HEK293 (cell line): ENCODE results near the gene PDE4D.

Experiments
- CTCF ChIA-PET: fragments of 350-600 bp; formaldehyde crosslinking; extraction: SDS; loops from one replicate; lab custom pipeline; 2021; ENCODE audit warnings: antibody characterized with exemption; lab: Yijun Ruan, JAX
- POLR2A ChIA-PET: fragments of 300-600 bp; formaldehyde crosslinking; extraction: SDS; loops from one replicate; lab custom pipeline; 2020; ENCODE audit warnings: antibody characterized with exemption, inconsistent platforms; lab: Yijun Ruan, JAX
- H3K27ac ChIP-seq: fragments of 200-500 bp; sonication (Bioruptor generic); 2 replicates; pipeline ENCODE4 v1.5.1; 2014; ENCODE audit warnings: low read depth, low read length, control low read depth, inconsistent platforms; ENCODE audit errors: extremely low read depth
- H3K36me3 ChIP-seq, 2 experiments: fragments of 200-500 bp in 1 of 2; sonication (Bioruptor generic) in 1 of 2; 1 replicate in 1 of 2; 2 replicates in 1 of 2; pipeline ENCODE4 v1.5.1; 2014 to 2017; ENCODE audit warnings: inconsistent platforms in 2 of 2, low read length in 2 of 2; ENCODE audit not compliant: control insufficient read depth in 2 of 2, insufficient read depth in 1 of 2
- H3K4me1 ChIP-seq: fragments of 200-500 bp; sonication (Bioruptor generic); 2 replicates; pipeline ENCODE4 v1.5.1; 2014; ENCODE audit warnings: mild to moderate bottlenecking, low read length, inconsistent platforms; ENCODE audit not compliant: control insufficient read depth, insufficient read depth
- H3K4me3 ChIP-seq: 2 replicates; pipeline ENCODE4 v1.5.1; 2011; ENCODE audit warnings: low read depth, mild to moderate bottlenecking, control low read depth, low read length, moderate library complexity
- H3K9me3 ChIP-seq: fragments of 200-500 bp; sonication (Bioruptor generic); 2 replicates; pipeline ENCODE4 v1.5.1; 2014; ENCODE audit warnings: low read depth, low read length, inconsistent platforms; ENCODE audit not compliant: control insufficient read depth, insufficient read depth
- FEZF1 ChIP-seq: fragments of 450-650 bp; formaldehyde crosslinking; IDR thresholded peaks from 2 replicates; pipeline ENCODE4 v1.5.1; 2016; ENCODE audit warnings: missing biosample characterization, missing genetic modification characterization
- HOXC10 ChIP-seq: sonication (generic); formaldehyde crosslinking; IDR thresholded peaks from 2 replicates; pipeline ENCODE4 v1.8.1; 2023; ENCODE audit warnings: mild to moderate bottlenecking, missing genetic modification reagents
- HOXD13 ChIP-seq: sonication (generic); formaldehyde crosslinking; IDR thresholded peaks from 2 replicates; pipeline ENCODE4 v1.8.0; 2022; ENCODE audit warnings: missing genetic modification reagents, borderline replicate concordance
- KLF10 ChIP-seq: fragments of 450-650 bp; IDR thresholded peaks from 2 replicates; pipeline ENCODE4 v1.5.1; 2018; ENCODE audit warnings: missing biosample characterization, mild to moderate bottlenecking, missing genetic modification characterization
- PBX3 ChIP-seq: sonication (generic); formaldehyde crosslinking; IDR thresholded peaks from 2 replicates; pipeline ENCODE4 v1.8.1; 2022; ENCODE audit warnings: mild to moderate bottlenecking, moderate library complexity, missing genetic modification reagents
- SALL2 ChIP-seq: fragments of 450-650 bp; formaldehyde crosslinking; IDR thresholded peaks from 2 replicates; pipeline ENCODE4 v1.5.0; 2017; ENCODE audit warnings: missing biosample characterization, mild to moderate bottlenecking, missing genetic modification characterization, borderline replicate concordance
- TRIM28 ChIP-seq: IDR thresholded peaks from 2 replicates; pipeline ENCODE4 v1.6.1; 2011; ENCODE audit warnings: low read length, control low read depth, borderline replicate concordance
- ZBTB17 ChIP-seq: fragments of 450-650 bp; formaldehyde crosslinking; IDR thresholded peaks from 2 replicates; pipeline ENCODE4 v1.5.1; 2016; ENCODE audit warnings: missing biosample characterization, missing genetic modification characterization
- ZBTB49 ChIP-seq: fragments of 450-650 bp; formaldehyde crosslinking; IDR thresholded peaks from 2 replicates; pipeline ENCODE4 v1.5.1; 2016; ENCODE audit warnings: missing biosample characterization, missing genetic modification characterization, low read depth
- ZBTB6 ChIP-seq: fragments of 450-650 bp; formaldehyde crosslinking; IDR thresholded peaks from 2 replicates; pipeline ENCODE4 v1.5.1; 2017; ENCODE audit warnings: missing biosample characterization, missing genetic modification characterization
- ZEB2 ChIP-seq: fragments of 450-650 bp; formaldehyde crosslinking; IDR thresholded peaks from 2 replicates; pipeline ENCODE4 v1.5.1; 2016; ENCODE audit warnings: missing biosample characterization, missing genetic modification characterization
- ZNF132 ChIP-seq: fragments of 450-650 bp; formaldehyde crosslinking; IDR thresholded peaks from 2 replicates; pipeline ENCODE4 v1.5.1; 2017; ENCODE audit warnings: missing biosample characterization, missing genetic modification characterization, borderline replicate concordance
- ZNF138 ChIP-seq: fragments of 450-650 bp; formaldehyde crosslinking; IDR thresholded peaks from 2 replicates; pipeline ENCODE4 v1.5.1; 2016; ENCODE audit warnings: missing biosample characterization, missing genetic modification characterization, borderline replicate concordance
- ZNF214 ChIP-seq: fragments of 450-650 bp; formaldehyde crosslinking; IDR thresholded peaks from 2 replicates; pipeline ENCODE4 v1.5.1; 2017; ENCODE audit warnings: missing biosample characterization, mild to moderate bottlenecking, missing genetic modification characterization, borderline replicate concordance
- ZNF391 ChIP-seq: fragments of 450-650 bp; formaldehyde crosslinking; IDR thresholded peaks from 2 replicates; pipeline ENCODE4 v1.5.1; 2016; ENCODE audit warnings: low read depth, missing biosample characterization, missing genetic modification characterization, borderline replicate concordance
- ZNF501 ChIP-seq: fragments of 450-650 bp; formaldehyde crosslinking; IDR thresholded peaks from 2 replicates; pipeline ENCODE4 v1.5.1; 2016; ENCODE audit warnings: missing biosample characterization, missing genetic modification characterization
- ZNF580 ChIP-seq: fragments of 450-650 bp; formaldehyde crosslinking; IDR thresholded peaks from 2 replicates; pipeline ENCODE4 v1.5.1; 2016; ENCODE audit warnings: missing biosample characterization, missing genetic modification characterization
- ZNF621 ChIP-seq: fragments of 450-650 bp; formaldehyde crosslinking; IDR thresholded peaks from 2 replicates; pipeline ENCODE4 v1.5.1; 2017; ENCODE audit warnings: missing biosample characterization, missing genetic modification characterization
- ZNF660 ChIP-seq: fragments of 450-650 bp; IDR thresholded peaks from 2 replicates; pipeline ENCODE4 v1.5.1; 2018; ENCODE audit warnings: missing biosample characterization, mild to moderate bottlenecking, missing genetic modification characterization
- ZNF664 ChIP-seq: fragments of 450-650 bp; formaldehyde crosslinking; IDR thresholded peaks from 2 replicates; pipeline ENCODE4 v1.5.1; 2016; ENCODE audit warnings: missing biosample characterization, missing genetic modification characterization
- ZNF707 ChIP-seq: fragments of 450-650 bp; formaldehyde crosslinking; IDR thresholded peaks from 2 replicates; pipeline ENCODE4 v1.5.1; 2016; ENCODE audit warnings: missing biosample characterization, missing genetic modification characterization
- ZNF768 ChIP-seq: fragments of 450-650 bp; formaldehyde crosslinking; IDR thresholded peaks from 2 replicates; pipeline ENCODE4 v1.5.1; 2018; ENCODE audit warnings: missing biosample characterization, mild to moderate bottlenecking, missing genetic modification characterization
- ZNF843 ChIP-seq: fragments of 450-650 bp; formaldehyde crosslinking; IDR thresholded peaks from 2 replicates; pipeline ENCODE4 v1.5.1; 2016; ENCODE audit warnings: missing biosample characterization, missing genetic modification characterization
- TF ChIP-seq, protein P1 (sequence below): IDR thresholded peaks from 2 replicates; pipeline ENCODE4 v1.6.1; 2011; ENCODE audit warnings: mild to moderate bottlenecking, low read depth, low read length, borderline replicate concordance
- TF ChIP-seq, protein P2 (sequence below): fragments of 450-650 bp; formaldehyde crosslinking; IDR thresholded peaks from 2 replicates; pipeline ENCODE4 v1.5.1; 2016; ENCODE audit warnings: missing biosample characterization, missing genetic modification characterization

Gene PDE4D

DNA sequence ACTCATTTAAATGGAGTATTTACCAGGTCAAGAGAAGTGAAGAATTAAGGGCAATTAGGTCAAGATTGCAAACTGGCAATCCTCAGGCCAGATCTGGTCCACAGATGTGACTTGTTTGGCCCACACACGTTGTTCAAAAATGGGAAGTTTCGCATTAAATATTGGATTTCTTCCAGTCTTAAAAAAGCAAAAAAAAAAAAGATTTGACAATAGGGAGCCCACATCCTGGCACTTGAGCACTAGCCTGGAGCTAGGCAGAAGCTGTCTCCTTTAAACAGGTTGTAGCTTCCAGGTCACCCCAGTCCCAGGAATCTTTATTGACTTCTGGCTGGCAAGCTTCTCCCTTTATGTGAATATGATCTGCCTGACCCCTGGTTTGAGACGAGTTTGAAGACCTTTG lies 790.2 kb downstream of the PDE4D start:
- no peak overlapping the region for H3K27ac ChIP-seq
- H3K4me3 ChIP-seq, result no peak overlapping the region
- ChIA-PET CTCF (interaction anchor here (0.6 kb wide), 2 partner anchors 22 to 34 kb away, joined by 3 to 4 read pairs; no protein-coding TSS in a partner anchor), POLR2A (no interaction called here)
- TF ChIP-seq ZNF580 (tag by site-specific recombination) (no peak), ZNF391 (tag by site-specific recombination) (no peak), ZNF138 (no peak), PBX3 (CRISPR knock-in tag) (no peak), ZNF501 (tag by site-specific recombination) (no peak), ZNF214 (no peak), SALL2 (no peak), ZNF768 (no peak), ZNF843 (tag by site-specific recombination) (no peak), ZNF132 (no peak), TRIM28 (no peak), ZNF707 (no peak)
- TF ChIP-seq, protein P1, sequence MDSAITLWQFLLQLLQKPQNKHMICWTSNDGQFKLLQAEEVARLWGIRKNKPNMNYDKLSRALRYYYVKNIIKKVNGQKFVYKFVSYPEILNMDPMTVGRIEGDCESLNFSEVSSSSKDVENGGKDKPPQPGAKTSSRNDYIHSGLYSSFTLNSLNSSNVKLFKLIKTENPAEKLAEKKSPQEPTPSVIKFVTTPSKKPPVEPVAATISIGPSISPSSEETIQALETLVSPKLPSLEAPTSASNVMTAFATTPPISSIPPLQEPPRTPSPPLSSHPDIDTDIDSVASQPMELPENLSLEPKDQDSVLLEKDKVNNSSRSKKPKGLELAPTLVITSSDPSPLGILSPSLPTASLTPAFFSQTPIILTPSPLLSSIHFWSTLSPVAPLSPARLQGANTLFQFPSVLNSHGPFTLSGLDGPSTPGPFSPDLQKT, result no peak
- TF ChIP-seq, protein P2, sequence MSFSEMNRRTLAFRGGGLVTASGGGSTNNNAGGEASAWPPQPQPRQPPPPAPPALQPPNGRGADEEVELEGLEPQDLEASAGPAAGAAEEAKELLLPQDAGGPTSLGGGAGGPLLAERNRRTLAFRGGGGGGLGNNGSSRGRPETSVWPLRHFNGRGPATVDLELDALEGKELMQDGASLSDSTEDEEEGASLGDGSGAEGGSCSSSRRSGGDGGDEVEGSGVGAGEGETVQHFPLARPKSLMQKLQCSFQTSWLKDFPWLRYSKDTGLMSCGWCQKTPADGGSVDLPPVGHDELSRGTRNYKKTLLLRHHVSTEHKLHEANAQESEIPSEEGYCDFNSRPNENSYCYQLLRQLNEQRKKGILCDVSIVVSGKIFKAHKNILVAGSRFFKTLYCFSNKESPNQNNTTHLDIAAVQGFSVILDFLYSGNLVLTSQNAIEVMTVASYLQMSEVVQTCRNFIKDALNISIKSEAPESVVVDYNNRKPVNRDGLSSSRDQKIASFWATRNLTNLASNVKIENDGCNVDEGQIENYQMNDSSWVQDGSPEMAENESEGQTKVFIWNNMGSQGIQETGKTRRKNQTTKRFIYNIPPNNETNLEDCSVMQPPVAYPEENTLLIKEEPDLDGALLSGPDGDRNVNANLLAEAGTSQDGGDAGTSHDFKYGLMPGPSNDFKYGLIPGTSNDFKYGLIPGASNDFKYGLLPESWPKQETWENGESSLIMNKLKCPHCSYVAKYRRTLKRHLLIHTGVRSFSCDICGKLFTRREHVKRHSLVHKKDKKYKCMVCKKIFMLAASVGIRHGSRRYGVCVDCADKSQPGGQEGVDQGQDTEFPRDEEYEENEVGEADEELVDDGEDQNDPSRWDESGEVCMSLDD (tag by site-specific recombination), result no peak
- no peaks in the 10 kb centered on the region for H3K36me3 ChIP-seq
- H3K4me1 ChIP-seq, result no peaks in the 10 kb centered on the region
- no peaks in the 10 kb centered on the region for H3K9me3 ChIP-seq

- H3K36me3 ChIP-seq, result no peaks in the 10 kb centered on the region
- TF ChIP-seq ZNF138, result no peak
- TF ChIP-seq KLF10 (tag by site-specific recombination), result no peak
- no peak for TF ChIP-seq ZNF660 (tag by site-specific recombination)
- no peak for TF ChIP-seq ZBTB49 (tag by site-specific recombination)
- TF ChIP-seq SALL2, result no peak
- TF ChIP-seq ZNF214, result no peak
- TF ChIP-seq ZNF621, result no peak
- TF ChIP-seq ZEB2 (tag by site-specific recombination), result no peak
- no peak for TF ChIP-seq ZBTB17 (tag by site-specific recombination)
- no peak for TF ChIP-seq HOXD13 (CRISPR knock-in tag)
- no peak for TF ChIP-seq FEZF1 (tag by site-specific recombination)
- no peak for TF ChIP-seq ZBTB6 (tag by site-specific recombination)
- TF ChIP-seq HOXC10 (CRISPR knock-in tag), result no peak
- no peak for TF ChIP-seq ZNF664
- H3K4me3 ChIP-seq, result no peak overlapping the region
- CTCF ChIA-PET, result no interaction called here
- H3K9me3 ChIP-seq, result no peaks in the 10 kb centered on the region
- POLR2A ChIA-PET, result no interaction called here
- no peak overlapping the region for H3K27ac ChIP-seq
- peaks cover 2% of the 10 kb centered on the region; the same call in 1 of the 2 replicates for H3K4me1 ChIP-seq
These were observed 791.1 kb downstream of the PDE4D start for GRCh38 chr5:59102437-59102836.
